ENCODE measurements around the gene KATNB1. TPM values are rescaled to one million over a fixed set of nuclear protein-coding genes. Genes with fewer than 3 reads are reported as not detected.
"Not testable (repeated sequence)": the region's sequence is repeated elsewhere in the genome, so short reads cannot be mapped to it uniquely, and the experiment has no call there.

KATNB1 gene
- total and polyA plus RNA-seq, 7 experiments from 2014 or later = 20.4 to 32.9 (median 26.0) TPM

GRCh38 chr16:57745768-57746167, 10.2 kb downstream of the KATNB1 start:
- H3K36me3 Mint-ChIP-seq = peaks cover 0 to 35% (median 0%) of the 10 kb centered on the region in 5 donors
- H3K9me3 Mint-ChIP-seq = no peaks in the 10 kb centered on the region
- intact Hi-C loops (cut with micrococcal nuclease) = no loop called here
- no peak for DNase-seq
- H3K4me3 Mint-ChIP-seq = peak overlapping the region in 1 of 10 donors; percentile 43
- H3K27me3 Mint-ChIP-seq = no peaks in the 10 kb centered on the region
- Histone ChIP-seq H3K4me3 (ENCODE audit: low read length) (no peak overlapping the region), H3K9me3 (ENCODE audit: control insufficient read depth in 2 of 3, low read length in 3 of 3) (no peaks in the 10 kb centered on the region), H3K36me3 (ENCODE audit: control insufficient read depth in 2 of 3, insufficient read depth in 3 of 3, low read length in 3 of 3) (peaks cover 0 to 22% (median 0%) of the 10 kb centered on the region in 3 experiments), H3K27ac (ENCODE audit: low read depth, low read length) (no peak overlapping the region), H3K4me1 (ENCODE audit: control insufficient read depth in 2 of 2, insufficient read depth in 2 of 2, low read length in 2 of 2) (no peaks in the 10 kb centered on the region), H3K27me3 (ENCODE audit: control insufficient read depth in 2 of 2, insufficient read depth in 2 of 2, low read length in 2 of 2) (no peaks in the 10 kb centered on the region)
- no peak overlapping the region for H3K27ac Mint-ChIP-seq
- ChIA-PET POLR2A (interaction anchor here (1.1 kb wide), 1 partner anchor 9 kb away, joined by 3 read pairs; no protein-coding TSS in a partner anchor), CTCF (no interaction called here)
- ATAC-seq = no peak
- peaks cover 0 to 7% (median 0%) of the 10 kb centered on the region in 7 donors for H3K4me1 Mint-ChIP-seq

- DNase-seq; intact Hi-C loops (cut with micrococcal nuclease); H3K4me3 Mint-ChIP-seq; H3K9me3 Mint-ChIP-seq; CTCF ChIA-PET; H3K9me3 ChIP-seq (ENCODE audit: control insufficient read depth in 2 of 3, low read length in 3 of 3); H3K4me3 ChIP-seq (ENCODE audit: low read length); H3K27ac Mint-ChIP-seq; H3K4me1 ChIP-seq (ENCODE audit: control insufficient read depth in 2 of 2, insufficient read depth in 2 of 2, low read length in 2 of 2); H3K27me3 ChIP-seq (ENCODE audit: control insufficient read depth in 2 of 2, insufficient read depth in 2 of 2, low read length in 2 of 2); ATAC-seq; H3K27ac ChIP-seq (ENCODE audit: low read depth, low read length); H3K27me3 Mint-ChIP-seq: not testable (repeated sequence)
- Mint-ChIP-seq H3K36me3 (peaks cover 0 to 34% (median 4%) of the 10 kb centered on the region in 5 donors), H3K4me1 (peaks cover 0 to 12% (median 0%) of the 10 kb centered on the region in 7 donors)
- peaks cover 0 to 27% (median 0%) of the 10 kb centered on the region in 3 experiments for H3K36me3 ChIP-seq (ENCODE audit: control insufficient read depth in 2 of 3, insufficient read depth in 3 of 3, low read length in 3 of 3)
- POLR2A ChIA-PET = interaction anchor here (1.1 kb wide), 1 partner anchor 9 kb away, joined by 3 read pairs; no protein-coding TSS in a partner anchor
Observed at GRCh38 chr16:57746316-57746715, 10.7 kb downstream of the KATNB1 start.

GRCh38 chr16:57747091-57747490, 11.5 kb downstream of the KATNB1 start:
- peaks cover 0 to 34% (median 3%) of the 10 kb centered on the region in 3 experiments for H3K36me3 ChIP-seq (ENCODE audit: control insufficient read depth in 2 of 3, insufficient read depth in 3 of 3, low read length in 3 of 3)
- Mint-ChIP-seq H3K4me1 (peaks cover 0 to 12% (median 0%) of the 10 kb centered on the region in 7 donors), H3K27ac (no peak overlapping the region), H3K9me3 (no peaks in the 10 kb centered on the region), H3K27me3 (no peaks in the 10 kb centered on the region), H3K36me3 (peaks cover 2 to 37% (median 4%) of the 10 kb centered on the region in 5 donors), H3K4me3 (no peak overlapping the region)
- H3K27ac ChIP-seq (ENCODE audit: low read depth, low read length) = no peak overlapping the region
- H3K9me3 ChIP-seq (ENCODE audit: control insufficient read depth in 2 of 3, low read length in 3 of 3) = no peaks in the 10 kb centered on the region
- H3K4me1 ChIP-seq (ENCODE audit: control insufficient read depth in 2 of 2, insufficient read depth in 2 of 2, low read length in 2 of 2) = no peaks in the 10 kb centered on the region
- POLR2A ChIA-PET = no interaction called here
- H3K27me3 ChIP-seq (ENCODE audit: control insufficient read depth in 2 of 2, insufficient read depth in 2 of 2, low read length in 2 of 2) = no peaks in the 10 kb centered on the region
- CTCF ChIA-PET = no interaction called here
- intact Hi-C loops (cut with micrococcal nuclease) = no loop called here
- no peak overlapping the region for H3K4me3 ChIP-seq (ENCODE audit: low read length)
- DNase-seq (no peak), ATAC-seq (no peak)

GRCh38 chr16:57747496-57747895, 11.9 kb downstream of the KATNB1 start:
- Histone ChIP-seq H3K4me1 (ENCODE audit: control insufficient read depth in 2 of 2, insufficient read depth in 2 of 2, low read length in 2 of 2) (no peaks in the 10 kb centered on the region), H3K27me3 (ENCODE audit: control insufficient read depth in 2 of 2, insufficient read depth in 2 of 2, low read length in 2 of 2) (no peaks in the 10 kb centered on the region), H3K27ac (ENCODE audit: low read depth, low read length) (no peak overlapping the region), H3K36me3 (ENCODE audit: control insufficient read depth in 2 of 3, insufficient read depth in 3 of 3, low read length in 3 of 3) (peaks cover 0 to 38% (median 3%) of the 10 kb centered on the region in 3 experiments), H3K4me3 (ENCODE audit: low read length) (no peak overlapping the region), H3K9me3 (ENCODE audit: control insufficient read depth in 2 of 3, low read length in 3 of 3) (no peaks in the 10 kb centered on the region)
- H3K27ac Mint-ChIP-seq = no peak overlapping the region
- H3K9me3 Mint-ChIP-seq = no peaks in the 10 kb centered on the region
- no peak overlapping the region for H3K4me3 Mint-ChIP-seq
- DNase-seq = no peak
- intact Hi-C loops (cut with micrococcal nuclease) = no loop called here
- CTCF ChIA-PET = no interaction called here
- ATAC-seq = no peak
- H3K4me1 Mint-ChIP-seq = peaks cover 0 to 12% (median 0%) of the 10 kb centered on the region in 7 donors
- no peaks in the 10 kb centered on the region for H3K27me3 Mint-ChIP-seq
- peaks cover 2 to 37% (median 4%) of the 10 kb centered on the region in 5 donors for H3K36me3 Mint-ChIP-seq
- POLR2A ChIA-PET = no interaction called here

GRCh38 chr16:57747996-57748395, 12.4 kb downstream of the KATNB1 start:
- H3K27me3 ChIP-seq (ENCODE audit: control insufficient read depth in 2 of 2, insufficient read depth in 2 of 2, low read length in 2 of 2) = no peaks in the 10 kb centered on the region
- no peak for DNase-seq
- peaks cover 2 to 34% (median 4%) of the 10 kb centered on the region in 5 donors for H3K36me3 Mint-ChIP-seq
- intact Hi-C loops (cut with micrococcal nuclease) = no loop called here
- CTCF ChIA-PET = no interaction called here
- H3K9me3 ChIP-seq (ENCODE audit: control insufficient read depth in 2 of 3, low read length in 3 of 3) = no peaks in the 10 kb centered on the region
- H3K4me1 ChIP-seq (ENCODE audit: control insufficient read depth in 2 of 2, insufficient read depth in 2 of 2, low read length in 2 of 2) = no peaks in the 10 kb centered on the region
- POLR2A ChIA-PET = interaction anchor here (0.5 kb wide), 1 partner anchor 12 kb away, joined by 3 read pairs; the partner anchor contains the start of gene KATNB1
- H3K27me3 Mint-ChIP-seq = no peaks in the 10 kb centered on the region
- H3K27ac Mint-ChIP-seq = no peak overlapping the region
- H3K9me3 Mint-ChIP-seq = no peaks in the 10 kb centered on the region
- no peak overlapping the region for H3K27ac ChIP-seq (ENCODE audit: low read depth, low read length)
- peaks cover 0 to 12% (median 0%) of the 10 kb centered on the region in 7 donors for H3K4me1 Mint-ChIP-seq
- no peak overlapping the region for H3K4me3 Mint-ChIP-seq
- ATAC-seq = no peak
- no peak overlapping the region for H3K4me3 ChIP-seq (ENCODE audit: low read length)
- H3K36me3 ChIP-seq (ENCODE audit: control insufficient read depth in 2 of 3, insufficient read depth in 3 of 3, low read length in 3 of 3) = peaks cover 0 to 43% (median 3%) of the 10 kb centered on the region in 3 experiments

- Mint-ChIP-seq H3K4me1 (peaks cover 0 to 12% (median 0%) of the 10 kb centered on the region in 7 donors), H3K27me3 (no peaks in the 10 kb centered on the region), H3K4me3 (no peak overlapping the region), H3K9me3 (no peaks in the 10 kb centered on the region), H3K27ac (no peak overlapping the region), H3K36me3 (peaks cover 2 to 34% (median 4%) of the 10 kb centered on the region in 5 donors)
- no peak for ATAC-seq
- no peak overlapping the region for H3K27ac ChIP-seq (ENCODE audit: low read depth, low read length)
- no peak for DNase-seq
- H3K4me3 ChIP-seq (ENCODE audit: low read length) = no peak overlapping the region
- H3K27me3 ChIP-seq (ENCODE audit: control insufficient read depth in 2 of 2, insufficient read depth in 2 of 2, low read length in 2 of 2) = no peaks in the 10 kb centered on the region
- intact Hi-C loops (cut with micrococcal nuclease) = no loop called here
- no peaks in the 10 kb centered on the region for H3K9me3 ChIP-seq (ENCODE audit: control insufficient read depth in 2 of 3, low read length in 3 of 3)
- CTCF ChIA-PET = no interaction called here
- H3K36me3 ChIP-seq (ENCODE audit: control insufficient read depth in 2 of 3, insufficient read depth in 3 of 3, low read length in 3 of 3) = peaks cover 0 to 44% (median 3%) of the 10 kb centered on the region in 3 experiments
- no peaks in the 10 kb centered on the region for H3K4me1 ChIP-seq (ENCODE audit: control insufficient read depth in 2 of 2, insufficient read depth in 2 of 2, low read length in 2 of 2)
- POLR2A ChIA-PET = interaction anchor here (0.5 kb wide), 1 partner anchor 13 kb away, joined by 3 read pairs; the partner anchor contains the start of gene KATNB1
Observed at GRCh38 chr16:57748596-57748995, 13.0 kb downstream of the KATNB1 start.

- CTCF ChIA-PET = no interaction called here
- POLR2A ChIA-PET = no interaction called here
- ATAC-seq = no peak
Observed at GRCh38 chr16:57749101-57749692, 13.6 kb downstream of the KATNB1 start.

More at GRCh38 chr16:57749101-57749692, 13.6 kb downstream of the KATNB1 start:
- Histone ChIP-seq H3K4me1 (ENCODE audit: control insufficient read depth in 2 of 2, insufficient read depth in 2 of 2, low read length in 2 of 2) (no peaks in the 10 kb centered on the region), H3K27ac (ENCODE audit: low read depth, low read length) (no peak overlapping the region), H3K36me3 (ENCODE audit: control insufficient read depth in 2 of 3, insufficient read depth in 3 of 3, low read length in 3 of 3) (peaks cover 0 to 42% (median 3%) of the 10 kb centered on the region in 3 experiments), H3K4me3 (ENCODE audit: low read length) (no peak overlapping the region), H3K27me3 (ENCODE audit: control insufficient read depth in 2 of 2, insufficient read depth in 2 of 2, low read length in 2 of 2) (no peaks in the 10 kb centered on the region), H3K9me3 (ENCODE audit: control insufficient read depth in 2 of 3, low read length in 3 of 3) (no peaks in the 10 kb centered on the region)
- peaks cover 2 to 30% (median 4%) of the 10 kb centered on the region in 5 donors for H3K36me3 Mint-ChIP-seq
- H3K27ac Mint-ChIP-seq = peak overlapping the region in 1 of 9 donors; percentile 36
- no peaks in the 10 kb centered on the region for H3K27me3 Mint-ChIP-seq
- no peak overlapping the region for H3K4me3 Mint-ChIP-seq
- H3K9me3 Mint-ChIP-seq = peaks cover 0 to under 1% (median 0%) of the 10 kb centered on the region in 11 donors
- DNase-seq = no peak
- intact Hi-C loops (cut with micrococcal nuclease) = no loop called here
- peaks cover 0 to 12% (median 0%) of the 10 kb centered on the region in 7 donors for H3K4me1 Mint-ChIP-seq

Data from naive thymus-derived CD4-positive, alpha-beta T cell (primary cell).